Measurements from ENCODE around the gene EMID1. TPM values are rescaled to one million over a fixed set of nuclear protein-coding genes. Genes with fewer than 3 reads are reported as not detected.

Gene EMID1
- polyA plus RNA-seq, 1 of the 3 experiments (the other 2 are of a cell fraction): 1.1 TPM

- H3K27me3 ChIP-seq (ENCODE audit: insufficient read depth): no peaks in the 10 kb centered on the region
- H3K9ac ChIP-seq: no peak overlapping the region
- H3K9me3 ChIP-seq: no peaks in the 10 kb centered on the region
- H3K4me1 ChIP-seq (ENCODE audit: control insufficient read depth in 1 of 2, insufficient read depth in 2 of 2, low read depth in 1 of 2, low read length in 1 of 2): peaks cover 0 to 9% of the 10 kb centered on the region in 2 experiments; a peak in 1 of 4 replicates
- DNase-seq: no peak
- no peak overlapping the region for H2AFZ ChIP-seq (ENCODE audit: low read depth)
- H3K36me3 ChIP-seq (replicated peaks in 1 of 2; ENCODE audit: control insufficient read depth in 1 of 2, insufficient read depth in 2 of 2, low read length in 1 of 2): no peaks in the 10 kb centered on the region
- H4K20me1 ChIP-seq (ENCODE audit: insufficient read depth): no peaks in the 10 kb centered on the region
- 74% methylated on average over 8 of the region's 8 CpGs for WGBS (ENCODE audit: low lambda C conversion rate)
- H3K9me2 ChIP-seq: no peaks in the 10 kb centered on the region
- H3K79me2 ChIP-seq (ENCODE audit: insufficient read depth): no peaks in the 10 kb centered on the region
- H3K27ac ChIP-seq (ENCODE audit: low read depth in 2 of 2, low read length in 1 of 2): no peak overlapping the region
- no peak for TF ChIP-seq TAF1 (IDR thresholded peaks at IDR 0.05; ENCODE audit: borderline replicate concordance, low read depth, low read length)
- H3K4me2 ChIP-seq: no peak overlapping the region
- ChIA-PET POLR2A (no interaction called here), CTCF (interaction anchor here (1.1 to 3.8 kb wide), 2 partner anchors 46 to 344 kb away, joined by 3 to 24 read pairs; no protein-coding TSS in a partner anchor)
- H3K4me3 ChIP-seq (ENCODE audit: low read depth in 2 of 2, low read length in 1 of 2): no peak overlapping the region
- peaks cover 4% of the 10 kb centered on the region for H3F3A ChIP-seq (replicated peaks; ENCODE audit: insufficient read depth)
These were observed 5.8 kb upstream of the EMID1 start for GRCh38 chr22:29199702-29200400.

- no peaks in the 10 kb centered on the region for H3K9me3 ChIP-seq
- H3K4me3 ChIP-seq (ENCODE audit: low read depth in 2 of 2, low read length in 1 of 2): no peak overlapping the region
- ChIA-PET CTCF (interaction anchor here (1.8 to 5.5 kb wide), 2 partner anchors 16 to 44 kb away, joined by 5 to 49 read pairs; no protein-coding TSS in a partner anchor), POLR2A (no interaction called here)
- H3K4me1 ChIP-seq (ENCODE audit: control insufficient read depth in 1 of 2, insufficient read depth in 2 of 2, low read depth in 1 of 2, low read length in 1 of 2): peaks cover 0 to 5% of the 10 kb centered on the region in 2 experiments; a peak in 1 of 4 replicates
- no peak overlapping the region for H3K9ac ChIP-seq
- TF ChIP-seq SIN3A (IDR thresholded peaks at IDR 0.05; ENCODE audit: borderline replicate concordance, low read depth, low read length) (no peak), CHD2 (IDR thresholded peaks at IDR 0.05; ENCODE audit: low read length, partially characterized antibody) (no peak), EZH2phosphoT487 (IDR thresholded peaks at IDR 0.05; ENCODE audit: borderline replicate concordance, low read depth) (no peak), RCOR1 (IDR thresholded peaks at IDR 0.05; ENCODE audit: low read length) (no peak), RXRA (IDR thresholded peaks at IDR 0.05; ENCODE audit: borderline replicate concordance, low read depth) (no peak), POLR2AphosphoS5 (IDR thresholded peaks at IDR 0.05; ENCODE audit: low read depth, low read length) (no peak), FOXJ3 (CRISPR knock-in tag; IDR thresholded peaks at IDR 0.05) (no peak), MXI1 (IDR thresholded peaks at IDR 0.05; ENCODE audit: low read depth, low read length) (no peak), PBX3 (IDR thresholded peaks at IDR 0.05) (no peak), ZBTB33 (IDR thresholded peaks at IDR 0.05; ENCODE audit: borderline replicate concordance, low read depth) (no peak), RFX5 (IDR thresholded peaks at IDR 0.05; ENCODE audit: low read length) (no peak), GABPA (IDR thresholded peaks at IDR 0.05; ENCODE audit: low read depth) (no peak), RAD21 (IDR thresholded peaks at IDR 0.05; ENCODE audit: low read length) (no peak), EP300 (IDR thresholded peaks at IDR 0.05; ENCODE audit: borderline replicate concordance in 1 of 2, low read depth in 1 of 2, low read length in 1 of 2) (no peak), TEAD4 (IDR thresholded peaks at IDR 0.05; ENCODE audit: borderline replicate concordance, insufficient read depth) (no peak), YY1 (IDR thresholded peaks at IDR 0.05; ENCODE audit: low read depth) (no peak), IRF3 (IDR thresholded peaks at IDR 0.05; ENCODE audit: low read depth, low read length) (no peak), USF1 (IDR thresholded peaks at IDR 0.05; ENCODE audit: borderline replicate concordance, low read depth) (no peak)
- no peak overlapping the region for H2AFZ ChIP-seq (ENCODE audit: low read depth)
- no peak overlapping the region for H3K4me2 ChIP-seq
- no peaks in the 10 kb centered on the region for H3K27me3 ChIP-seq (ENCODE audit: insufficient read depth)
- no peaks in the 10 kb centered on the region for H3K36me3 ChIP-seq (replicated peaks in 1 of 2; ENCODE audit: control insufficient read depth in 1 of 2, insufficient read depth in 2 of 2, low read length in 1 of 2)
- H3K27ac ChIP-seq (ENCODE audit: low read depth in 2 of 2, low read length in 1 of 2): no peak overlapping the region
- DNase-seq: no peak
- no peaks in the 10 kb centered on the region for H3K9me2 ChIP-seq
- H4K20me1 ChIP-seq (ENCODE audit: insufficient read depth): no peaks in the 10 kb centered on the region
- WGBS (ENCODE audit: low lambda C conversion rate): 58% methylated on average over 2 of the region's 7 CpGs
- peaks cover 4% of the 10 kb centered on the region for H3F3A ChIP-seq (replicated peaks; ENCODE audit: insufficient read depth)
- no peaks in the 10 kb centered on the region for H3K79me2 ChIP-seq (ENCODE audit: insufficient read depth)
These were observed 4.8 kb upstream of the EMID1 start for GRCh38 chr22:29200901-29201300.
